Peyer's patch (tissue), 4 donors: ENCODE measurements around the gene CRTC1.

Source experiments
- CTCF ChIP-seq, 6 experiments: fragments of 450-650 bp in 4 of 6; fragments of 200-600 bp in 2 of 6; sonication (generic) in 1 of 6; IDR thresholded peaks; one replicate each; pipeline ENCODE4 v1.5.1; 2017 to 2019; ENCODE audit warnings: antibody characterized with exemption in 6 of 6, mild to moderate bottlenecking in 3 of 6, moderate library complexity in 1 of 6
- POLR2A ChIP-seq, 2 donors: fragments of 450-650 bp; IDR thresholded peaks; one replicate each; pipeline ENCODE4 v1.5.1; 2017; ENCODE audit warnings: antibody characterized with exemption in 2 of 2, mild to moderate bottlenecking in 2 of 2, moderate library complexity in 2 of 2

GRCh38 chr19:18660051-18660910, 23.2 kb upstream of the CRTC1 start:
- TF ChIP-seq POLR2A (IDR thresholded peaks at IDR 0.05) (no peak), CTCF (IDR thresholded peaks at IDR 0.05) (no peak)
